ENCODE measurements around the gene SYPL2.

GRCh38 chr1:109522026-109522425 lies 55.7 kb downstream of the SYPL2 start:
- no peak for TF ChIP-seq POLR2AphosphoS5 (IDR thresholded peaks at IDR 0.05)
- no peak for TF ChIP-seq CTCF (IDR thresholded peaks at IDR 0.05)

Measured in stomach (tissue), 4 donors.